Ramos (cell line): ENCODE measurements around the gene ZNF236.
"Not testable (repeated sequence)": the region's sequence is repeated elsewhere in the genome, so short reads cannot be mapped to it uniquely, and the experiment has no call there.

Experiments used
- in situ Hi-C: fragments of 300-500 bp; cut with MboI; formaldehyde crosslinking; loops from one replicate; pipeline ENCODE4 v1.14.3; 2022; ENCODE audit warnings: low sequenced_read_pairs; ENCODE audit not compliant: unreplicated experiment

ZNF236 gene

DNA sequence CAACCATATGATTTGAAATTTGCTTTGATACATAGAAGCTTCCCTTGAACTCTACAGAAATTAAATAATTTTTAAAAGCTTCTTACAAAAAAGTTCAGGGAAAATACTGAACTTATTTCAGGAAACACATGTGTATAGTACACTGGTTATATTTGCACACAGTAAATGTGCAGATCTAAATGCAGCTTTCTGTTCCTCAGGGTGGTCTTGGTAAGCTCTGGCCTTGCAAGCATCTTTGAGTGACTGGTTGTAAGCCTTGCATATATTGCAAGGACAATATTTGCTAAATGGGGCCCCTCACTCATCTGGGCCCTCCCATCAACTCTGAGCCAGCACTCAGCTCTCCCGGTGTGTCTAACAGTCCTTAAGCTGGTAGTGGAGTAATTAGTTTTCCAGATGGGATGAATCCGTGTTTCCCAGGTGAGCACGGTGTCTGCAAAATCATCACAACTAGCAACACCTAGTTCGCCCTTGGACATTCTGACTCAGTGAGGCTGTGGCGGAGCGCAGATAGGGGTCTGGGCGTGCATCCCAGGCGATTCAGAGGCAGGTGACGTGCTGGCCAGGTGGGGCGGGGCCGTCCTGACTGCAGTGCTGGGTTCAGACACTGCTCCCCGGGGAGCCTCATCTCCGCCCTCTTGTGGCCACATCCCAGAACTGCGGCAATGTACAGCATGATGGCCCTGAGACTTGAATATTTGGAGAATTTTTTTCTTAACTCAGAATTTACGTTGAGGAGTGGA lies 160.7 kb downstream of the ZNF236 start:
- in situ Hi-C loops = loop anchor here (10.0 kb wide), 1 partner anchor 178 kb away; no protein-coding TSS in a partner anchor

DNA sequence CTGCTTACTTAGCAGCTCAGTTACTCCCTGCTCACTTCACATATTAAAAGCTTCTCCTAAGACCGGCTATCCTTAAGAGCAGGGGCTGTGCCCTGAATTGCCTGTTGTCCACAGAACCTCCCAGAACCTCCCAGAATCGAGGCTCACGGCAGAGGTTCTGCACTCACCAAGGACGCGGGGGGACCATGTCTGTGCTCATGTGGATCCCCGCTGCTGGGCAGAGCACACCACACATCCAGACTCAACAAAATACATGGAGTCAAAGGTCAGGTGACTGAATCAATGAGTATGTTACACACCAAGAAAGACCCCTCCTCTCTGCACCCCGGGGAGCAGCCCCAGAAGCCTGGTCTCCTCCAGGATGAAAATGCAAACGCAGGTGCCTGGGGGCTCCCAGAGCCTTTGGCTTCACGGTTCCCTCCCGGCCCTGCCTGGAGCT lies 161.3 kb downstream of the ZNF236 start:
- in situ Hi-C loops = loop anchor here (10.0 kb wide), 1 partner anchor 179 kb away; no protein-coding TSS in a partner anchor

DNA sequence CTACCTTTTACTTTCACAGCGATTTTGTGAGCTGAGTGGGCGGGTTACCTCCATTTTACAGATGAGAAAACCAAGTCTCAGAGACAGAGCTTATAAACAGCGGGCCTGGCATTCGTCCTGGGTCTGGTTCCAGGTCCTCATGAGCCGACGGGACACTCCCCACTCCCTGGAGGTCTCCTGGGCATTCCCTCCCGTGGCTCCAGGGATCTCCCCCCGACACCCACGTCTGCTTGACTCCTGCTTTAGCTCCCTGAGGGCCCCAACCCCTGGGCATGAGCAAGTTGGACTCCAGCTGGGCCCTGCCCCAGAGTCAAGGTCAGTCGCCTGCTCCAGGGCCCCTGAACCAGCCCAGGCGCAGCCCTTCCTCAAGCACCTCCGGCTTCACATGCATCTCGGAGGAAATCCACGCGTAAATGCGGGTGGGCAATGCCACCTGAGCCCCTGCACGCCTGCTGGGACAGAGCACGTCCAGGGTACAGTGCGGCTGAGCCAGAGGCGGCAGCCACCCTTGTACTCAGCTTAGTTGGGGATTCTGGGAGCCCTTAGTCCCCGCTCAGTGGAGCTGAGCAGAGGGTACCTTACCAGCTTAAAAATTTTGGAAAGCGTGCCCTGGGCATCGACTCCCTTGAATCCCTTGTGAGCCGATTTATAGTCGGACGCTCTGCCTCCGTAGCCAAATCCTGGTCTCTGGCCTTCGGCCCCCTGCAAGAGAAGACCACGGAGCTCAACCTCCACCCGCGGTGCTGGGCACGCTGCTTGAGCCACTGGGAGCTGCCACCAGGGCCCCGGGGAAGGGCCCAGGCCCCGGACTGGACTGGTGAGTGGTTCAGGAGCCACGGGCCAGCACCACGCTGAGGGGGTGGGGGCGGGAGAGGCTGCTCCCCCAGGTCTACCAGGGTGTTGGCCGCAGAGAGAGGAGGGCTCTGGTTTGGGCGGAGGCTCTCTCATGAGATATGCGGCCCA lies 162.1 kb downstream of the ZNF236 start:
- in situ Hi-C loops = loop anchor here (10.0 kb wide), 1 partner anchor 180 kb away; no protein-coding TSS in a partner anchor

DNA sequence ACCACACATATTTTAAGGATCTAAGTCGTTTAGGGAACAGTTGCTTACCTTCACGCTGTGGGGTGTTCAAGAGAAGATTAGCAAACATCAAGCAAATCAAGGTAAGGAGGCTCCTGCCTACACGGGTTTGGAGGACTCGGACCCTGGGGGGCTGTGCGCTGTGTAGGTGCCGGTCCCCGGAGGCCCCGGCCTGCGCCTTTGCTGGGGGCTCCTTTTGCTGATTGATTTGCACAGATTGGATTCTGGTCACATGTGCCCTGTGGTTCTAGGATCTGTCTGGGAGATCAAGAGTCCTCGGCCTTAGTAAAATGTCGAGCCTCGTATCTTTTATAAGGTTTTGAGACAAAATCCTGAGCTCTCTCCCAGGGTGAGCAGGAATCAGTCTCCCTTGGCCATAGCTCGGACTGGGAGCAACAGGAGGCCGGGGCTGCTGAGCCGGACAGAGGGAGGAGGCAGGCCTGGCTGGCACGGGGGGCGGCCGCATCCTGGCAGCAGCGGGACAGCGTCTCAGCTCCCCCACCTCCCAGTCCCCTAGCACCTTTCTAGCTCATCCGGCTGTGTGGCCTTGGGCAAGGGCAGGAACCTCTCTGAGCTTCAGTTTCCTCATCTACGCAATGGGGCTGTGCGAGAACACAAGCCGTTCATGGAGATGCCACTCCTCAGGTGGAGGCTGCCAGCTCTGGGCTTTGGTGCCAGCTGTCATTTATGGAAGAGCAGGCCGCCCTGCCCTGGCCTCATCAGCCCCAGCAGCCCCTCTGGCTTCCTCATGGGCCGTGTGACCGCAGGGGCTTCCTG lies 163.0 kb downstream of the ZNF236 start:
- in situ Hi-C loops = loop anchor here (10.0 kb wide), 1 partner anchor 181 kb away; no protein-coding TSS in a partner anchor

DNA sequence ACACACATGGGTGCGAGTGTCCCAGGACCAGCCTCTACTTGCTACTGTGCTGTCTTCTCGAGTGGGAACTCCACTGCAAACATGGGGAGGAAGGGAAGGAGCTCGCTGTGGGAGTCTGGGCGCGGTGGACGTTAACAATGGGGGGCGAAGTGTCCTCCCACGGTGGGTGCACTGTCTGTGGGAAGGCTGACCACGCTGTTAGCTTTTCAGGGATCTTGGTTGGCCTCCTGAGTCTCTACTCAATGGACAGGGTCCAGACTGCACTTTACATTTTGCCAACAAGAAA lies 163.5 kb downstream of the ZNF236 start:
- in situ Hi-C loops = loop anchor here (10.0 kb wide), 1 partner anchor 181 kb away; no protein-coding TSS in a partner anchor

DNA sequence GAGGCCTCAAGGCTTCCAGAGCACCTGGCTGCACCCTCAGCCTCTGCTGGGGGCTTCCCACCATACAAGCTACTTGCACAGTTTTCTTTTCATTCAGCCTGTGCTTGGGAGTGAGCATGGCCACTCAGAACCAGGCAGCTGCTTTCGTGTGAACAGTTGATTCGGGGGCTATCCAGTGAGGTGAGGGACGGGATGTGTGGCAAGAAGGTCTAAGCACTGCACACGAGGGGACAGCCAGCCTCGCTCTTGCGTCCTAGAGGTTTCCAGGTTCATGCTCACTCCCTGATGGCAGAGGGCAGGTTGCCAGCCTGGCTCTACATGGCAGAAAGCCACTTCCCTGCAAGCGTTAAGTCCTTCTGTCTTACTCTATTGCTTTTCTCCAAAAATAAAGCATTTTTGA lies 164.0 kb downstream of the ZNF236 start:
- in situ Hi-C loops = loop anchor here (10.0 kb wide), 1 partner anchor 182 kb away; no protein-coding TSS in a partner anchor

DNA sequence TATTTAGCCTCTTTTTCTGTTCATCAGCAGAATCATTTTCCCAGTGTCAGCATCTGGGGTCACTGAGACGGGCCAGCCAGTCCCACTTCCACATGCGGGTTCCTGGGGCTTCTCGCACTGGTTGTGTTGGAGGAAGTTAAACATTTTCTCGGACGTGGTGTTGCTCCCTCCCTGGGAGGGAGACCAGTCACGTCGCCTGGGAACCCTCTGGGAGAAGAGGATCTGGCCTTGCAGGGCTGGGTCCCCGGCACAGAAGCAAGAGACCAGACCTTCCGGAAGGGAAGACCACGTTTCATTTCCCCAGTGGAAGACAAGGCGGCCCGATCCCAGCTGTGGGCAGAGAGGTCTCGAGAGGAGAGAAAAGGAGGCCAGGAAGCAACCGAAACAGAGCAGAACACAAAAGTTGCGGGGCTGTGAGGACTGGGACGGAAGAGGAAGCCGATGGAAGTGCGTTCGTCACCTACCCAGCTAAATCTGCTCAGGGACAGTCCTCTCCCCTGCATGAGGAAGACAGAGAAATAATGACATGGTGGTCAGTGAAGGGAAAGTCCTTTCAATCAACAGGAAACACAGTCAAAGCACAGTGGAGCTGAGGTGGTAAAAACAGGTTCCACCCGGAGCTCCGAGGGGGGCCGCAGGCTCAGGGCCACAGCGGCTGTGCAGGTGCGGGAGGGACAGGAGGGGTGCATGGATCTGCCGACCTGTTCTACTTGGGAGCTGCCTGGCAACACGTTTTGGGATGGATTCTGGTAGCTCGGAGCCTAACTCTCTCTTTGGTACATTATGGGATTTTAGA lies 165.9 kb downstream of the ZNF236 start:
- in situ Hi-C loops = loop anchor here (10.0 kb wide), 1 partner anchor 183 kb away; no protein-coding TSS in a partner anchor

DNA sequence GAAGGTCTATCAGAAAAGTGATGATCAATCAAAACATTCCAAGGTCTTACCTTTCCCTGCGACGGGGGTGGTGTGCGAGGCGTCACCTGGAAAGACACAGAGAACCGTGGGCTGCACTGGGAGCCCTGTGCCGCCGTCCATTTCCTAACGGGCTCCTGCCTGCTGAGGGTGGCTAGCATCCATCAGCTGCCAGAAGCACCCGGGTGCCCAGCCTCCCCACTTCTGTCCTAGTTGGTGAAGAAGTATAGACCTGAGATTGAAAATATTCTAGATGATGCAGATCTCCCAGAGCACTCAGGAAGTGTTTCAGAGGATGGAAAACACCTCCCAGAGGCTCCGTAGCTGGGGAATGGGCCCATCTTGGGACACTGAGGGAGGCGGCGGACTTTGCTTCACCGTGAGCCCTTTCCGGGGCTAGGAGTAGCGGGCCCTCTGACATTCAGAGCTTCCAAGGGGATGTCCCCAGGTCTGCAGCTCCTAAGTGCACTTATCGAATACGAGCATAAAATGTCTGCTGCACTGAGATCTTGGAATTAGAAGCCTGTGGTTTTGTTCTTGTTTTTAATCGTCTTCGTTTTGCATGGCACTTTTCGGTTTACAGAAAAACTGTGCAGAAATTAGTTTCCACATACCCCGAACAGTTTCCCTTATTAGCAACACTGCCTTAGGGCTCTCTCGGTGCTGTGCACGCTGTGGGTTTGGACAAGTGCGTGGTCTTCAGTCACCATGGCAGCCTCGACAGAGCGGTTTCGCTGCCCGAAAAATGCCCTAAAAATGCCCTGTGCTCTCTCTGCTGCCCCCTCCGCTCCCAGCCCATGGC lies 166.7 kb downstream of the ZNF236 start:
- in situ Hi-C loops = loop anchor here (10.0 kb wide), 1 partner anchor 184 kb away; no protein-coding TSS in a partner anchor

DNA sequence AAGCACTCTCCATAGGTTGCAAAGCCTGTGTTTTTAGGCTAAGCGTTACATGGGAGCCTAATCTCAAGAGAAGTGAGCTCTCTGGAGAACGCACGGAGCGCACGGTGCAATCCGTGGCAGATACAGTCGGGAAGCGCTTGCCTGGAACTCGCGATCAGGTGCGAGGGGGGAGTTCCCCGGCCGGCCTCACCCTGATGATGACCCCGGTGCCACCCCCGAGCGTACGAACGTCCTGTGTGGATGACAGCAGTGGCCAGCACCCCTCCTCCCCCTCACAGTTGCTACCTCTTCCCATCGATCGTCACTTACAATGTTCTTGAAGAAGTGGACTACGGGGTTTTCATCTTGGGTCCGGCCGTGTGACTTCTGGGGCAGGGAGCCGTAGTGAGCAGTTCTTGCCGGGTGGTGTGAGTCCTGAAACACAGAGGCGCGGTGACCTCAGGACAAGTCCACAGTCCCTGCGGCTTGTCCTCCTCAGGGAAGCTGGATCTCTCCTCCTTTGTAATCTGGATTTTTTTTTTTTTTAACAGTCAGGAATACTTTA lies 167.4 kb downstream of the ZNF236 start:
- in situ Hi-C loops = loop anchor here (10.0 kb wide), 1 partner anchor 185 kb away; no protein-coding TSS in a partner anchor

DNA sequence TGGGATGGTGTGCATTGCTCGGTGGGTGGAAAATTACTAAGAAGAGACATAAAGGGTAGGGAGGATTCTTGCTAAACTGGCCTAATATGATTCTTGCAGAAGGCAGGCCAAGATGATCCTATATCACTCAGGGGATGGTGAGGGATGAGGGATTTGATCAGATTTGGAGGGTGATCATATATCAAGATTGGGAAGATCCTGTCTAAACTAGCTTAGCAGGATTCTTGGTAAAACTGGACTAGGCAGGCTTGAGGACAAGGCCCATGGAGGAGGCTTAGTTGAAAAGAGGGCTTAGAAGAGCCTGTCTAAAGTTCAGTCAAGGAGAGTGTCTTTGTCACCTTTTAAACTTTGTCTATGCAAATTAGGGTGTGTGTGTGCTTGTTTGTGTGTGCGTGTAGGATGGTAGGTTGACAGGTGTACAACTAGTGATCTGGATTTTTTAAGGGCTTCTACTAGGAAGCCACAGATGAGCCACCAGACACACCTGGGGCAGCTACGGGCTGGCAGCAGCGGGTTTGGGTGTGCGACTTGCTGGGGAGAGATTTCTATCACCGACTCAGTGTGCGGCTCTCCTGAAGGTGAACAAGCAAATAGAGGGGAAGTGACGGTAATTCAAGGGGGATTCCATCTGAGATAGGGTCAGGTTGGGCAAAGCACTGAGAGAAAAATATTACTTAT lies 168.1 kb downstream of the ZNF236 start:
- in situ Hi-C loops = not testable (repeated sequence)

DNA sequence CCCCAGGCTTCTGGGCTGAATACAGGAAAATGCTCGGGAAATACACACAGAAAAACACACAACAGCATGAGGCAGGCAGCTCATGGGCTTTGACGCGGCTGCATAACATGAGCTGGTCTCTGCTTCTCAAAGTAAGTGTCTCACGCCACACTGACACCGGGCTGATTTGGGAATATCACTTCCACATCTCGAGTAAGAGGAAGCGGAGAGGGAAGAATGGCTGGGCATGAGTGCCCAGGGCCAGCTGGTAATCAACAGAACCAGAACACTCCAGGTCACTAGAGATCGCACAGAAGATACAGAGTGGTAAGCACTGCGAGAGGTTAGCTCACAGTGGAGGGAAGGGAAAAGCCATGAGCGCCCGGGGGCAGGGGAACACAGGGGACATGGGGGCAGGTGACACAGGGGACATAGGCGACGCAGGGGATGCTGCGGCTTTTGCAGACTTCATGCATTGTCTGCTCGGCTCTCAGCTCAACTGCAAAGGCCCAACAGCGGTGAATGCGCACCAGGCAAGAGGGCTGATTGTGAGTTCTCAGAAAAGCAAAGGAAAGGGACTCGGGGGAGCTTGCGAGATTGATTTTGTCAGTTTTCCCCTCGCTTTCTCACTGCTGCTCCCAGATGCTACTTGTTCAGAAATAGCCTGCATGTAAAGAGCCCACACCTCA lies 168.8 kb downstream of the ZNF236 start:
- in situ Hi-C loops = no loop called here

DNA sequence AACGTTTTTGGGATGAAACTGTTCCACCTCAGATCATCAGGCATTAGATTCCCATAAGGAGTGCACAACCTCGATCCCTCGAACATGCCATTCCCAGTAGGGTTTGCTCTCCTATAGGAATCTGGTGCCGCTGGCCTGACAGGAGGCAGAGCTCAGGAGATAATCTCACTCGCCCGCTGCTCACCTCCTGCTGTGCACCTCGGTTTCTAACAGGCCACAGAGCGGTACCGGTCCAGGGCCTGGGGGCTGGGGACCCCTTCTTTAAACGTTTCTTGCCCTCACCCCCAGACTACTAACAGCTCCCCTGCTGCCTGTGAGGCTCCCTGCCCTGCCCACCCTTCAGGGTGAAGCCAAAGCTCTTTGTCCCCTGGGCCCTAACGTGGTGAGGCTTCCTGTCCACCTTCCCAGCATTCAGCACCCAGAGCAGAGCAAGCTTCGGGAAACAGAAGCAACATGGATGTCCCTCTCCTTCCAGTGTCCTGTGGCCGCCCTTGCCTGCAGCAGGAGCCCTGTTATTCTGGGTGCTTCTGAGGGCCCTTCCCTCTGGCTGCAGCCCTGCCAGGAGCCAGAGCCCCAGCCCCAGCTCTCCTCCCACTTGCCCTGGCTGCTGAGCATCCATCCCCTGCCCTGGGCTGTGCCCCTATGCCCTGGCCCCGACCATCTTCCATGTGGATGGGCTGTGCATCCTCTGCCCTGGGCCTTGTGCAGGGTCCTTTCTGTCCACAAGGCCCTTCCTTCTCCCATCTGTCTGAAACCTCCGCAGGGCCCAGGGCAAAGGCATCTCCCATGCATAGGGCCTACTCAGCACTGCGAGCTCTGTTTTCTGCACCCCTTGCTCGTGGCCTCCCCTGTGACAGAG lies 170.1 kb downstream of the ZNF236 start:
- in situ Hi-C loops = no loop called here

DNA sequence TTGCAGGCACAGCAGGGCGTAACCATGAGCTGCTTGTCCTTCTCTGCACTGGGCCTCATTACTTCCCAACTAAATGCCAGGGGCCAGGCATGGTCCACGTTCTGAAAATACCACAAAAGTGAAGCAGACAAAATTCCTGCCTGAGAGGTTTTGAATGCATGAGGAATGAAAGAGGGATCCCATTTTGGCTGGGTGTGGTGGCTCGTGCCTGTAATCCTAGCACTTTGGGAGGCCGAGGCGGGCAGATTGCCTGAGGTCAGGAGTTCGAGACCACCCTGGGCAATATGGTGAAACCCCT lies 170.7 kb downstream of the ZNF236 start:
- in situ Hi-C loops = no loop called here

DNA sequence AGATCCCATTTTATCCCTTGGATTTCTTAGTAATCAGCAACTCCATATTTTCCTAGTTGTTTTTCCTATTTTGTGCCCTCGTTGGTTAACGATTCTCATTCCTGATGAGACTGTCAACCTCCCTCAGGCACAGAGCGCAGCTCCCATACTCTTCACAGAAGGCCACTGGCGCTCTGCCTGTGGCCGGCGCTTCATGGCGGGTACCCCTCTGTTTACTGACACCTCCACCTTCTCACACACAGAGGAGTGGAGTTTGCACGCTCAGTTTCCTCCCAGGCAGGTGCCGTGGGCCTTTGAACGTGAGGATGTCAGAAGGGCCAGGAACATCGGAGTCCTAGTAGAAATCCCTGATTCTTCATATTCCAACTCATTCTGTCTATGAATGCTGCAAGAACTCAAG lies 171.2 kb downstream of the ZNF236 start:
- in situ Hi-C loops = no loop called here

DNA sequence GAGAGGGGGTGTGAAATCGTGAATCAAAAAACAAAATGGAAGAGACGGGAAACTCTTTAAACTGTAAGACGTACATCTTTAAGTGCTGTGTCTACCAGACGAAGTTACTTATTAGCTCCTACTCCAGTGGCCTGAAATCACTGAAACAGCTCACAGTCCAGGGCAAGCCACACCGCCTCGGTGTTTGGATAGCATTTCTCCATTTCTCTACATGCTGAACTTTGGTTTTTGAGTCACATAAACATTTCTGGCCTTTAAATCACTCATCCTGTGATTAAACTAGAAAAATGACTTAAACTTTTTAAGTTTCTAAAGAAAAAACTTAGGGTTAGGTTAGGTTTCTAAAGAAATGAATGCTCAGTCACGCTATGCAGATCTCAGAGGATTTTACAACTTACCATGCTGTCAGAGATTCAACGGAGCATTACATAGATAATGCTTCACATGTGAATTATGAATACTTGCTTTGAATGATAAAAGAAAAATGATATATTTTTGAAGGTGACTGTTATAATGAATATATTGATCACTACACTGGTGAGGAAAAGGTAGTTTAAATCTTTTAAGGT lies 171.8 kb downstream of the ZNF236 start:
- in situ Hi-C loops = no loop called here

DNA sequence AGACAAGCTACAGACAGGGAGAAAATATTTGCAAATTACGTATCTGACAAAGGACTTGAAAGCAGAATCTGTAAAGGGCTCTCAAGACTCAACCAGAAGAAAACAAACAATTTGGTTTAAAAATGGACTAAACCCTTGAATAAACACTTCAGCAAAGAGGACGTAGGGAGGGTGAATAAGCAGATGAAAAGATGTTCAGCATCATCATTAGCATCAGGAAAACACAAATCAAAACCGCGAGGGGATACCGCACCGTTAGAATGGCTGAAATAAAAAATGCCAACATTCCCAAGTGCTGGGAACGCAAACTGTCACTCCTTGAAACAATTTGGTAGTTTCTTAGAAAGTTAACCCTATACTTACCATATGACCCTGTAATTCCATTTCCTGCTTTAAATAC lies 173.5 kb downstream of the ZNF236 start:
- in situ Hi-C loops = no loop called here
